PC-9 (cell line): ENCODE data around the gene PON3.

Source experiments
- CTCF ChIP-seq: fragments of 200-600 bp; sonication (generic); conservative IDR thresholded peaks from 2 replicates; pipeline ENCODE4 v1.6.1; 2017; ENCODE audit warnings: mixed run types, antibody characterized with exemption, mild to moderate bottlenecking, moderate library complexity
- EZH2 ChIP-seq: fragments of 200-600 bp; sonication (generic); IDR thresholded peaks from 2 replicates; pipeline ENCODE4 v1.8.0; 2017; ENCODE audit warnings: antibody characterized with exemption, low read depth

DNA sequence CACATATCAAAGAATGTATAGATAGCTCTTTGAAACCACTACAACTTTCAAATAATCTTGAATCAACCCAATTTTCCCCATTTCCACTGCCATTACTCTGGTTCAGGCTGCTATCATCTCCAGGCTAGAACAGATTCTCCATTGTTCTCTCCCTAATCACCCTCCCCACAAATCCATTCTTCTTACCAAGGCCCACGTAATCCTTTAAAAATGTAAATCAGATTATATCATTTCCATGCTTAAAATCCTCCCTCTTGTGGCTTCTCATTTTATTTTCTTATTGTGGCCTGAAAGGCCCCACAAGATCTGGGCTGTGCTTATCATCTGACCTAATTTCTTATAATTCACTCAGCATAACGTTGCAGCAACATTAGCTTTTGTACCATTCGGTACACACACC lies 68.8 kb downstream of the PON3 start:
- no peak for TF ChIP-seq CTCF
- TF ChIP-seq EZH2 = no peak
